Vagina (tissue), 2 donors: ENCODE results near the gene NPAS1. TPM values are rescaled to one million over a fixed set of nuclear protein-coding genes. Genes with fewer than 3 reads are reported as not detected.

Experiments
- DNase-seq, 2 donors: peaks; one replicate each; pipeline ENCODE4 v3.0.0-alpha.2; 2017; ENCODE audit errors: extremely low spot score in 2 of 2
- H3K27ac ChIP-seq: fragments of 200-600 bp; sonication (generic); one replicate; pipeline ENCODE4 v1.5.1; 2019
- H3K27me3 ChIP-seq: fragments of 200-600 bp; sonication (generic); one replicate; pipeline ENCODE4 v1.5.1; 2019
- H3K36me3 ChIP-seq, 2 donors: fragments of 200-600 bp; sonication (generic); one replicate each; pipeline ENCODE4 v1.5.1; 2017 to 2019
- H3K4me1 ChIP-seq: fragments of 200-600 bp; sonication (generic); one replicate; pipeline ENCODE4 v1.5.1; 2019
- H3K4me3 ChIP-seq, 2 donors: fragments of 200-600 bp; sonication (generic); 1 replicate in 1 of 2; 2 replicates in 1 of 2; pipeline ENCODE4 v1.5.1; 2016 to 2019
- H3K9me3 ChIP-seq: fragments of 200-600 bp; sonication (generic); one replicate; pipeline ENCODE4 v1.5.1; 2019
- POLR2A ChIP-seq, 2 donors: fragments of 450-650 bp; IDR thresholded peaks; one replicate each; pipeline ENCODE4 v1.6.1; 2017; ENCODE audit warnings: antibody characterized with exemption in 2 of 2, mild to moderate bottlenecking in 2 of 2, moderate library complexity in 2 of 2
- POLR2AphosphoS5 ChIP-seq, 2 donors: sonication (generic); formaldehyde crosslinking; IDR thresholded peaks; one replicate each; pipeline ENCODE4 v1.9.0; 2017; ENCODE audit warnings: antibody characterized with exemption in 2 of 2, mild to moderate bottlenecking in 2 of 2, low read depth in 1 of 2; ENCODE audit not compliant: insufficient read depth in 1 of 2
- intact Hi-C: fragments of 100-400 bp; cut with DNase I; formaldehyde crosslinking; loops from one replicate; pipeline ENCODE4 v1.15.1; 2023
- total RNA-seq: library from RNA; depleted of rRNA; stranded (reverse); fragments of >200 nt; gene quantifications from one replicate; pipeline ENCODE4 v1.2.3, GENCODE V29; 2016
- TF ChIP-seq, protein P1 (sequence below), 3 experiments: fragments of 450-650 bp in 2 of 3; fragments of 200-600 bp in 1 of 3; sonication (generic) in 1 of 3; IDR thresholded peaks; one replicate each; pipeline ENCODE4 v1.5.1; 2017 to 2019; ENCODE audit warnings: antibody characterized with exemption in 3 of 3, mild to moderate bottlenecking in 2 of 3, moderate library complexity in 2 of 3

Gene NPAS1
- total RNA-seq, 1 donor from 2014 or later, result 0.49 TPM

DNA sequence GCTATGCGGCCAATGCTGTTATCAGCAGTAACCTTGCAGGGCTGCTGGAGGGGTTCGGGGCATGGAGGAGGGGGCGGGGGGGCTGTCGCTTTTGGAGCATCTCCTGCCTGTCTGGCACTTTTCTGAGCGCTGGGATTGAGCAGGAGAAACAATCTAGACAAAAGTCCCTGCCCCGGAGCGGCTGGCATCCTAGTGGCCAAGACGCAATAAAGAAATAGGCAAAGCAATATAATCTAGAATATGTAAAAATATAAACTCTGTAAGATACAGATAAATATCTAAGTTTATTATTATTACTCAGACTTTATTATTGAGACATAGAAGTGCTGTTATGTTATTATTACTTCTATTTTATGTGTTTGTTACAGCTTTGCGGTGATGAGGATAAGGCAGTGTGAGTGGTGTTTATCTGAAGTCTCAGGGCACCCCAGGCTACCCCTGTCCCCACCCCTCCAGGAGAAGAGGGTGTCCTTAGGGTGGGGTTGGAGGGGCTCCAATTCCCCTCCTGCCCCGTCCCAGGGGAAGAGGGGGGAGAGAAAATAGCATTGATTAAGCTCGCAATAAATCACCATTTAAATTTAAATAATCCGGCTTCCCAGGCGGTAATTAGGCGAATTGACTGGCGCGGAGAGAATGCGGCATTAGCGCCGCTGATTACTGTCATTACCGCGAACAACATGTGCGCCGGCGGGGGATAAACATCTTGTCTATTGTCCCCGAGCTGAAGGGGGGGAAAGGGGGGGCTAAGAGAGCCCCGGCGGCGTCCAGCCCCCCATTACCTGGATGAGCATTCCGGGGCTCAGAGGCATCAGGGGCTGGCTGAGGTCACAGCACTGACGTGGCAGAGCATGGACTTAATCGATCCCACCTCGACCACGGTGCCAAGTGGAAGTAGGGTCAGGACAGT, 3.2 kb downstream of the NPAS1 start:
- H3K27me3 ChIP-seq, result peaks cover 12% of the 10 kb centered on the region
- intact Hi-C loops, result no loop called here
- DNase-seq, result no peak

DNA sequence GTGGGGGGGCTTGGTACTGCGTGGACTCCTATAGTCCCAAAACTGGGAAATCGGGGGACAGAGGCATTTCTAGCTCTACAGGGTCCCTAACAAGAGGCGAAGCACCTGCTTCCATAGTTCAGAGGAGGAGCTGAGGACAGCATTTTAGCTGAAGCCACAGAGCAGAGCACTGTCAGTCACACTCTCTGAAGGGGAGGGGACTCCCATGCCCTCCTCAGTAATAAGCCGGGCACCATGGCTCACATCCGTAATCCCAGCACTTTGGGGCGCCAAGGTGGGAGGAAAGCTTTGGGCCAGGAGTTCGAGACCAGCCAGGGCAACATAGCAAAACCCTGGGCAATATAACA, 3.8 kb downstream of the NPAS1 start:
- Histone ChIP-seq H3K4me3 (no peak overlapping the region), H3K4me1 (peaks cover 26% of the 10 kb centered on the region), H3K36me3 (no peaks in the 10 kb centered on the region), H3K27ac (no peak overlapping the region), H3K27me3 (peaks cover 12% of the 10 kb centered on the region), H3K9me3 (no peaks in the 10 kb centered on the region)
- intact Hi-C loops, result no loop called here
- DNase-seq, result no peak
- TF ChIP-seq POLR2AphosphoS5 (IDR thresholded peaks at IDR 0.05; ENCODE audit: insufficient read depth in 1 of 2, low read depth in 1 of 2) (no peak), POLR2A (IDR thresholded peaks at IDR 0.05) (no peak)
- TF ChIP-seq, protein P1, sequence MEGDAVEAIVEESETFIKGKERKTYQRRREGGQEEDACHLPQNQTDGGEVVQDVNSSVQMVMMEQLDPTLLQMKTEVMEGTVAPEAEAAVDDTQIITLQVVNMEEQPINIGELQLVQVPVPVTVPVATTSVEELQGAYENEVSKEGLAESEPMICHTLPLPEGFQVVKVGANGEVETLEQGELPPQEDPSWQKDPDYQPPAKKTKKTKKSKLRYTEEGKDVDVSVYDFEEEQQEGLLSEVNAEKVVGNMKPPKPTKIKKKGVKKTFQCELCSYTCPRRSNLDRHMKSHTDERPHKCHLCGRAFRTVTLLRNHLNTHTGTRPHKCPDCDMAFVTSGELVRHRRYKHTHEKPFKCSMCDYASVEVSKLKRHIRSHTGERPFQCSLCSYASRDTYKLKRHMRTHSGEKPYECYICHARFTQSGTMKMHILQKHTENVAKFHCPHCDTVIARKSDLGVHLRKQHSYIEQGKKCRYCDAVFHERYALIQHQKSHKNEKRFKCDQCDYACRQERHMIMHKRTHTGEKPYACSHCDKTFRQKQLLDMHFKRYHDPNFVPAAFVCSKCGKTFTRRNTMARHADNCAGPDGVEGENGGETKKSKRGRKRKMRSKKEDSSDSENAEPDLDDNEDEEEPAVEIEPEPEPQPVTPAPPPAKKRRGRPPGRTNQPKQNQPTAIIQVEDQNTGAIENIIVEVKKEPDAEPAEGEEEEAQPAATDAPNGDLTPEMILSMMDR (IDR thresholded peaks at IDR 0.05), result no peak

More for the DNA sequence above, 3.2 kb downstream of the NPAS1 start:
- no peaks in the 10 kb centered on the region for H3K36me3 ChIP-seq
- H3K4me3 ChIP-seq, result no peak overlapping the region
- peaks cover 26% of the 10 kb centered on the region for H3K4me1 ChIP-seq
- TF ChIP-seq, protein P1 (IDR thresholded peaks at IDR 0.05), result no peak
- TF ChIP-seq POLR2A (IDR thresholded peaks at IDR 0.05) (no peak), POLR2AphosphoS5 (IDR thresholded peaks at IDR 0.05; ENCODE audit: insufficient read depth in 1 of 2, low read depth in 1 of 2) (no peak)
- H3K9me3 ChIP-seq, result no peaks in the 10 kb centered on the region
- H3K27ac ChIP-seq, result no peak overlapping the region

DNA sequence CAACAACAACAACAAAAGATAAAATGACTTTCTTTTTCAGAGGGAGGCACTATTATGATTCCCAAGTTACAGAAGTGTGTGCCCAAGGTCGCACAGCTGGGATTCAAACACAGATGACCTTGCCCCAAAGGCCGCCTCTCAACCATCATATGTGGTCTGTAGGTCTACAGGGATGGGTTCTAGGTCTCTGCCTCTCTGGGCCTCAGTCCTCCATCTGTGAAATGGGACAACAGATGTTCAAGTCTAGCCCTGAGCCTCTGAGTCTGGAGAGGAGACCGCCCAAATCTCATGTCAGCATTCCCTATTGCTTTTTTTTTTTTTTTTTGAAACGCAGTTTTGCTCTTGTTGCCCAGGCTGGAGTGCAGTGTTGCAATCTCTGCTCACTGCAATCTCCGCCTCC, 4.9 kb downstream of the NPAS1 start:
- intact Hi-C loops, result no loop called here
- Histone ChIP-seq H3K36me3 (no peaks in the 10 kb centered on the region), H3K9me3 (no peaks in the 10 kb centered on the region), H3K4me3 (no peak overlapping the region), H3K27ac (no peak overlapping the region), H3K27me3 (peaks cover 12% of the 10 kb centered on the region), H3K4me1 (peaks cover 26% of the 10 kb centered on the region)
- no peak for DNase-seq
- TF ChIP-seq, protein P1 (IDR thresholded peaks at IDR 0.05), result no peak
- TF ChIP-seq POLR2A (IDR thresholded peaks at IDR 0.05) (no peak), POLR2AphosphoS5 (IDR thresholded peaks at IDR 0.05; ENCODE audit: insufficient read depth in 1 of 2, low read depth in 1 of 2) (no peak)

DNA sequence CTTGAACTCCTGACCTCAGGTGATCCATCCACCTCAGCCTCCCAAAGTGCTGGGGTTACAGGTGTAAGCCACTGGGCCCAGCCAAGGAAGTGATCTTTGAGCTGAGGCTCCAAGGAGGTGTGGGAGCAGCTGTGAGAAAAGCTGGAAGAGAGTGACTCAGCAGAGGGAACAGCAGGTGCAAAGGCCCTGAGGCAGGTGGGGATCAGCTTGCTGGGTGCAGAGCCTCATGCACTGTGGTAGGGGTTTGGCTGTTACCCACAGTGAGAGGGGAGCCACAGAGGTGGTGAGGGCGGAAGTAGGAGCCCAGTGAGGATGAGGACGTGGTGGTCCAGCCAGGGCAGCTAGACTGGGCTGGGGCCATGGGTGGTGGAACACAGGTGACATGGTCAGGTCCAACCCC, 6.5 kb downstream of the NPAS1 start:
- peaks cover 12% of the 10 kb centered on the region for H3K4me1 ChIP-seq
- intact Hi-C loops, result loop anchor here (5.0 kb wide), 1 partner anchor 1141 kb away; no protein-coding TSS in a partner anchor
- DNase-seq, result no peak
- H3K9me3 ChIP-seq, result no peaks in the 10 kb centered on the region
- peaks cover 9% of the 10 kb centered on the region for H3K27me3 ChIP-seq
- TF ChIP-seq, protein P1 (IDR thresholded peaks at IDR 0.05), result no peak
- TF ChIP-seq POLR2A (IDR thresholded peaks at IDR 0.05) (no peak), POLR2AphosphoS5 (IDR thresholded peaks at IDR 0.05; ENCODE audit: insufficient read depth in 1 of 2, low read depth in 1 of 2) (no peak)
- no peak overlapping the region for H3K4me3 ChIP-seq
- H3K27ac ChIP-seq, result no peak overlapping the region
- no peaks in the 10 kb centered on the region for H3K36me3 ChIP-seq

DNA sequence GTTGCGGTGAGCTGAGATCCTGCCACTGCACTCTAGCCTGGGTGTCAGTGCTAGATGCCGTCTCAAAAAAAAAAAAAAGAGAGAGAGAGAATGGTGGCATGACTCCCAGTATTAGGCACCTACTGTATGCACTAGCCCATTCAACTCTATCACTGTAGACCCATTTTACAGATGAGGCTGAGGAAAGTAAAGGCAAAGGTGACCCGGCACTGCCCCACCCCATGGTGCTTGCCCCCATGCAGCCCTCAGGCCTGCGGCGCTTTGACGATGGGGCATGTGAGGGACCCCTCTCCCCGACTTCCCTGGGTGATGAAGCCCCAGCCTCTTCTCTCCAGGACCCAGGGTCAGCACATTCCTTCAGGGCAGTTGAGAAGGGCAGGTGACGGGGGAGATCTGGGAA, 7.3 kb downstream of the NPAS1 start:
- no peak for TF ChIP-seq POLR2A (IDR thresholded peaks at IDR 0.05)
- TF ChIP-seq POLR2AphosphoS5 (IDR thresholded peaks at IDR 0.05; ENCODE audit: insufficient read depth in 1 of 2, low read depth in 1 of 2), result no peak
- TF ChIP-seq, protein P1 (IDR thresholded peaks at IDR 0.05), result no peak

More for the DNA sequence above, 7.3 kb downstream of the NPAS1 start:
- intact Hi-C loops, result loop anchor here (5.0 kb wide), 1 partner anchor 1140 kb away; no protein-coding TSS in a partner anchor
- H3K4me3 ChIP-seq, result no peak overlapping the region
- H3K4me1 ChIP-seq, result peaks cover 5% of the 10 kb centered on the region
- no peaks in the 10 kb centered on the region for H3K36me3 ChIP-seq
- no peaks in the 10 kb centered on the region for H3K9me3 ChIP-seq
- H3K27me3 ChIP-seq, result peaks cover 1% of the 10 kb centered on the region
- no peak for DNase-seq
- H3K27ac ChIP-seq, result no peak overlapping the region
